CD14-positive monocyte (primary cell): ENCODE measurements around the gene GUCA1C. TPM values are rescaled to one million over a fixed set of nuclear protein-coding genes. Genes with fewer than 3 reads are reported as not detected.

Experiments used
- DNase-seq, 3 donors: peaks; one replicate each; pipeline ENCODE4 v3.0.0-alpha.2; 2011 to 2022
- H2AFZ ChIP-seq: 2 replicates; pipeline ENCODE4 v1.6.0; 2012; ENCODE audit warnings: mild to moderate bottlenecking, low read depth, low read length, inconsistent platforms; ENCODE audit not compliant: insufficient read depth, poor library complexity, severe bottlenecking
- H3K27ac ChIP-seq, 2 donors: 1 replicate in 1 of 2; 2 replicates in 1 of 2; pipeline ENCODE4 v1.5.1; 2012 to 2013; ENCODE audit warnings: low read length in 2 of 2, control low read depth in 1 of 2, inconsistent platforms in 1 of 2, low read depth in 1 of 2, mild to moderate bottlenecking in 1 of 2
- H3K27me3 ChIP-seq, 2 donors: one replicate each; pipeline versions ENCODE4 v1.6.0 to v1.6.1; 2011 to 2013; ENCODE audit warnings: low read length in 2 of 2; ENCODE audit not compliant: control insufficient read depth in 2 of 2, insufficient read depth in 2 of 2
- H3K36me3 ChIP-seq, 2 donors: replicated peaks in 1 of 2; 1 replicate in 1 of 2; 2 replicates in 1 of 2; pipeline versions ENCODE4 v1.5.1 to v1.6.1; 2012 to 2013; ENCODE audit warnings: low read length in 2 of 2, control low read depth in 1 of 2, inconsistent platforms in 1 of 2, mild to moderate bottlenecking in 1 of 2; ENCODE audit not compliant: insufficient read depth in 2 of 2, control insufficient read depth in 1 of 2
- H3K4me1 ChIP-seq, 2 donors: 1 replicate in 1 of 2; 2 replicates in 1 of 2; pipeline versions ENCODE4 v1.5.1 to v1.6.1; 2012 to 2013; ENCODE audit warnings: low read length in 2 of 2, control low read depth in 1 of 2, inconsistent platforms in 1 of 2, mild to moderate bottlenecking in 1 of 2, moderate library complexity in 1 of 2; ENCODE audit not compliant: insufficient read depth in 2 of 2, control insufficient read depth in 1 of 2
- H3K4me2 ChIP-seq: replicated peaks from 2 replicates; pipeline ENCODE3; 2012; ENCODE audit warnings: low read length, moderate library complexity, mild to moderate bottlenecking; ENCODE audit not compliant: poor library complexity, severe bottlenecking; ENCODE audit errors: extremely low read depth
- H3K4me3 ChIP-seq, 3 experiments: fragments of 200-600 bp in 1 of 3; sonication (generic) in 1 of 3; replicated peaks in 1 of 3; 1 replicate in 2 of 3; 2 replicates in 1 of 3; pipeline ENCODE4 v1.5.1; 2011 to 2013; ENCODE audit warnings: low read length in 3 of 3, mild to moderate bottlenecking in 3 of 3, control low read depth in 2 of 3, low read depth in 2 of 3, inconsistent platforms in 1 of 3, moderate library complexity in 1 of 3
- H3K79me2 ChIP-seq: 2 replicates; pipeline ENCODE4 v1.6.0; 2012; ENCODE audit warnings: mild to moderate bottlenecking, control low read depth, inconsistent platforms, low read length, moderate library complexity; ENCODE audit not compliant: insufficient read depth
- H3K9ac ChIP-seq: 2 replicates; pipeline ENCODE4 v1.6.0; 2017; ENCODE audit warnings: low read length, mild to moderate bottlenecking; ENCODE audit not compliant: insufficient read depth, poor library complexity, severe bottlenecking
- H3K9me3 ChIP-seq, 2 donors: replicated peaks in 1 of 2; 1 replicate in 1 of 2; 2 replicates in 1 of 2; pipeline versions ENCODE4 v1.5.1 to v1.6.1; 2012 to 2013; ENCODE audit warnings: low read length in 2 of 2, control low read depth in 1 of 2; ENCODE audit not compliant: control insufficient read depth in 1 of 2, insufficient read depth in 1 of 2
- H4K20me1 ChIP-seq: 2 replicates; pipeline ENCODE4 v1.6.0; 2012; ENCODE audit warnings: mild to moderate bottlenecking, low read length, control low read depth, moderate library complexity; ENCODE audit not compliant: insufficient read depth
- H3K27ac Mint-ChIP-seq, 7 donors: one replicate each; pipeline ENCODE4 v1.8.0; 2020; ENCODE audit warnings: mild to moderate bottlenecking in 7 of 7, mixed read lengths in 7 of 7, moderate library complexity in 6 of 7, inconsistent platforms in 2 of 7
- H3K27me3 Mint-ChIP-seq, 3 donors: one replicate each; pipeline ENCODE4 v1.8.0; 2021 to 2022; ENCODE audit warnings: low read depth in 3 of 3, mild to moderate bottlenecking in 3 of 3, mixed read lengths in 3 of 3, moderate library complexity in 3 of 3, inconsistent platforms in 1 of 3
- H3K36me3 Mint-ChIP-seq, 2 donors: one replicate each; pipeline ENCODE4 v1.8.0; 2020; ENCODE audit warnings: mixed read lengths in 2 of 2, inconsistent platforms in 1 of 2, mild to moderate bottlenecking in 1 of 2
- H3K4me1 Mint-ChIP-seq: one replicate; pipeline ENCODE4 v1.8.0; 2020; ENCODE audit warnings: mild to moderate bottlenecking, mixed read lengths
- H3K4me3 Mint-ChIP-seq, 2 donors: one replicate each; pipeline ENCODE4 v1.8.0; 2020; ENCODE audit warnings: mild to moderate bottlenecking in 2 of 2, mixed read lengths in 2 of 2, moderate library complexity in 1 of 2
- H3K9me3 Mint-ChIP-seq, 7 donors: one replicate each; pipeline ENCODE4 v1.8.0; 2020 to 2022; ENCODE audit warnings: mixed read lengths in 7 of 7, mild to moderate bottlenecking in 6 of 7, moderate library complexity in 6 of 7, inconsistent platforms in 2 of 7
- WGBS: methylation state at CpG from one replicate; pipeline ENCODE4 v1.1.5; 2013; ENCODE audit warnings: missing lambda C conversion rate; ENCODE audit not compliant: insufficient coverage; 5-methylcytosine and 5-hydroxymethylcytosine counted together
- intact Hi-C, 2 donors: fragments of 100-400 bp; cut with micrococcal nuclease; formaldehyde crosslinking; loops; one replicate each; pipeline versions ENCODE4 v1.15.0 to v1.15.1; 2023
- polyA plus RNA-seq, 3 donors: library from polyadenylated mRNA; depleted of rRNA in 1 of 3; unstranded in 2 of 3; stranded (reverse) in 1 of 3; fragments of 300-500 nt in 2 of 3; fragments of >200 nt in 1 of 3; fragmentation: Illumina TruSeq in 2 of 3; gene quantifications; 1 replicate in 2 of 3; 2 replicates in 1 of 3; pipeline ENCODE4 v1.2.3, GENCODE V29; 2012 to 2021
- TF ChIP-seq, protein P1 (sequence below): fragments of 200-600 bp; IDR thresholded peaks from one replicate; pipeline ENCODE4 v1.8.0; 2022; ENCODE audit warnings: antibody characterized with exemption, mild to moderate bottlenecking

The GUCA1C gene
- polyA plus RNA-seq, 3 donors, result not detected

DNA sequence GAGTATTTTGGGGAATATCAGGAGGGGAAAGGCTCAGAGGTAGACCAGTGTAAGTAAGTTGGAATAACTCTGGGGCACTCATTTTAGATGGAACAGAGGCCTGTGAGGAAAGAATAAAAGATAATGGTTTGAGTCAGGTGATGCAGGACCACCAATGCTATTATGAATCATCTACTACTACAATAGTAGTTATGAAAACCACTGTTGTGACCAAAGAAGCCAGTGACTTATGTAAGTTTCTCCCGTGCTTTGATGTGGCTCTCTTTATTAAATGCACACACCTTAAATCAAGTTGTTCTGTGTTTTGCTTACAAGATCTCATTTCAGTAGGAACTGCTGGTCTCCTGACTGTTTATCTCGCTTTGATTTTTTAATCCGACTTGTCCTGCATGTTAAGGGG is 13.1 kb upstream of the GUCA1C start:
- intact Hi-C loops, result no loop called here
- Histone ChIP-seq H3K4me1 (no peaks in the 10 kb centered on the region), H2AFZ (no peak overlapping the region), H3K27ac (no peak overlapping the region), H3K36me3 (no peaks in the 10 kb centered on the region), H4K20me1 (no peaks in the 10 kb centered on the region), H3K4me2 (no peak overlapping the region), H3K79me2 (no peaks in the 10 kb centered on the region), H3K9ac (no peak overlapping the region), H3K27me3 (no peaks in the 10 kb centered on the region), H3K4me3 (no peak overlapping the region), H3K9me3 (no peaks in the 10 kb centered on the region)
- Mint-ChIP-seq H3K27ac (no peak overlapping the region), H3K4me1 (no peaks in the 10 kb centered on the region), H3K9me3 (peaks cover 0 to 3% (median 0%) of the 10 kb centered on the region in 7 donors), H3K4me3 (no peak overlapping the region), H3K36me3 (no peaks in the 10 kb centered on the region), H3K27me3 (no peaks in the 10 kb centered on the region)
- TF ChIP-seq, protein P1, sequence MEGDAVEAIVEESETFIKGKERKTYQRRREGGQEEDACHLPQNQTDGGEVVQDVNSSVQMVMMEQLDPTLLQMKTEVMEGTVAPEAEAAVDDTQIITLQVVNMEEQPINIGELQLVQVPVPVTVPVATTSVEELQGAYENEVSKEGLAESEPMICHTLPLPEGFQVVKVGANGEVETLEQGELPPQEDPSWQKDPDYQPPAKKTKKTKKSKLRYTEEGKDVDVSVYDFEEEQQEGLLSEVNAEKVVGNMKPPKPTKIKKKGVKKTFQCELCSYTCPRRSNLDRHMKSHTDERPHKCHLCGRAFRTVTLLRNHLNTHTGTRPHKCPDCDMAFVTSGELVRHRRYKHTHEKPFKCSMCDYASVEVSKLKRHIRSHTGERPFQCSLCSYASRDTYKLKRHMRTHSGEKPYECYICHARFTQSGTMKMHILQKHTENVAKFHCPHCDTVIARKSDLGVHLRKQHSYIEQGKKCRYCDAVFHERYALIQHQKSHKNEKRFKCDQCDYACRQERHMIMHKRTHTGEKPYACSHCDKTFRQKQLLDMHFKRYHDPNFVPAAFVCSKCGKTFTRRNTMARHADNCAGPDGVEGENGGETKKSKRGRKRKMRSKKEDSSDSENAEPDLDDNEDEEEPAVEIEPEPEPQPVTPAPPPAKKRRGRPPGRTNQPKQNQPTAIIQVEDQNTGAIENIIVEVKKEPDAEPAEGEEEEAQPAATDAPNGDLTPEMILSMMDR, result no peak
- WGBS, result 60% methylated on average over 1 of the region's 3 CpGs
- no peak for DNase-seq

DNA sequence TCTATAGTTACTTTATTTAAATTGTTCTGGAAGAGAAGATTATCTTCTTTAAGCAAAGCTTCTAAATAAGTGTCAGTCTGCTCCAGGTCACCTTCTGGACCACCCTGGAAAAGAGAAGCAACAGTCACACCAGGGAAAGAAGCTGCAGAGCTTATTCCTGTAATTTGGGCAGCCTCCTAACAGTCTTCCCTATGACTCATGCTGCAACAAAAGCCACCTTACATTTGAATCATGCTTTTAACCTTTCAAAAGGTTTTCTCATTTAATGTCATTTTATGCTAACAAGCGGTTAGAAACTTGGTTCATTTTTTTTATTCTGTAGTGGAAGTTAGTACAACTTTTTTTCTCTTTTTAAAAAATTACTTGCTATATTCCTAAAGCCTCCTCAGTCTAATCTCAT is 5.3 kb upstream of the GUCA1C start:
- no peaks in the 10 kb centered on the region for H3K4me1 ChIP-seq
- H2AFZ ChIP-seq, result no peak overlapping the region
- intact Hi-C loops, result no loop called here
- H3K27ac Mint-ChIP-seq, result no peak overlapping the region
- no peaks in the 10 kb centered on the region for H3K9me3 ChIP-seq
- H3K36me3 ChIP-seq, result no peaks in the 10 kb centered on the region
- H3K79me2 ChIP-seq, result no peaks in the 10 kb centered on the region
- no peak overlapping the region for H3K4me3 Mint-ChIP-seq
- no peaks in the 10 kb centered on the region for H3K27me3 ChIP-seq
- no peak overlapping the region for H3K27ac ChIP-seq
- H3K27me3 Mint-ChIP-seq, result peaks cover 0 to 3% (median 3%) of the 10 kb centered on the region in 3 donors
- no peaks in the 10 kb centered on the region for H3K4me1 Mint-ChIP-seq
- no peak for DNase-seq
- TF ChIP-seq, protein P1, result no peak
- H4K20me1 ChIP-seq, result no peaks in the 10 kb centered on the region
- H3K9me3 Mint-ChIP-seq, result peaks cover 0 to 2% (median 0%) of the 10 kb centered on the region in 7 donors
- no peak overlapping the region for H3K9ac ChIP-seq
- WGBS, result no CpG with 5 or more reads among the region's 1 CpG
- H3K4me2 ChIP-seq, result no peak overlapping the region
- H3K36me3 Mint-ChIP-seq, result no peaks in the 10 kb centered on the region
- no peak overlapping the region for H3K4me3 ChIP-seq
